ENCODE results near the gene PALD1.

DNA sequence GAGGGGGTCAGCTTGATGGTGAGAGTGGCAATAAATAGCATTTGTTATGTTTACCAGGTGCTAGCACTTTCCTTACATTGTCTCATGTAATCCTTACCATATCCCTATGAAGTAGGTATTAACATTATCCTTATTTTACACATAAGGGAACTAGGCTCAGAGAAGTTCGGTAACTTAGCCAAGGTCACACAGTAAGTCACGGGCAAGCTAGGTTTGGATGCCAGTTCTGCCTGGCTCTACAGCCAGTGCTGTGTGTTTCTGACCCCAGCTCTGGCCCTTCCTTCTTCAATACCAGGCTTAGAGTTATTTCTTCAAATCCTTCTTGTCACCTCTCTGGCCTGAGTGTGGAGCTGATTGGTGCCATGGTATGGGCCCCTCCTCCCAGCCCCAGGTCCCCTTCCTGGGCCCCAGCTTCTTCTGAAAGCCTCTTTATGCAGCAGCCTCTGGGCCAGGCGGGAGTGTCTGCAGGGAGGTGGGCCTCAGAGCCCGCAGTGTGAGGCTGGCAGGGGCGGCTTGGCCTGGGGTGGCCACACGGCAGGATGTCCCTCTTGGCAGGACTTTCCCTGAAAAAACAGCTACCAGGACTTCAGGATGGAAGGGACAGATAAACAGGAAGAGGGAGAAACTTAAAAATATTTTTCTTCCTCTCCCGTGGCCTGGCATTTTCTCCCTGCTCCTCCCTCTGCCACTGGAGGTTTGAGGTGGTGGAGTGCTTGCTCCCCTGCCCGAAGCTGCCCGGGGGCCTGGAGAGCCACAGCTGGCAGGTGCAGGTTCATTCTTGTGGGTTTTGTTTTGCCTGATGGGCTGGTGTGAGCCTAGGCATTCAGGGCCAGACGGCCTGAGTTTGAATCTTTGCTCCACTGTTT is 20.6 kb downstream of the PALD1 start:
- TF ChIP-seq NRF1 (IDR thresholded peaks at IDR 0.05; ENCODE audit: low read depth, low read length), result no peak
- TF ChIP-seq EZH2phosphoT487 (IDR thresholded peaks at IDR 0.05; ENCODE audit: borderline replicate concordance, low read depth), result no peak
- TF ChIP-seq, protein P1, sequence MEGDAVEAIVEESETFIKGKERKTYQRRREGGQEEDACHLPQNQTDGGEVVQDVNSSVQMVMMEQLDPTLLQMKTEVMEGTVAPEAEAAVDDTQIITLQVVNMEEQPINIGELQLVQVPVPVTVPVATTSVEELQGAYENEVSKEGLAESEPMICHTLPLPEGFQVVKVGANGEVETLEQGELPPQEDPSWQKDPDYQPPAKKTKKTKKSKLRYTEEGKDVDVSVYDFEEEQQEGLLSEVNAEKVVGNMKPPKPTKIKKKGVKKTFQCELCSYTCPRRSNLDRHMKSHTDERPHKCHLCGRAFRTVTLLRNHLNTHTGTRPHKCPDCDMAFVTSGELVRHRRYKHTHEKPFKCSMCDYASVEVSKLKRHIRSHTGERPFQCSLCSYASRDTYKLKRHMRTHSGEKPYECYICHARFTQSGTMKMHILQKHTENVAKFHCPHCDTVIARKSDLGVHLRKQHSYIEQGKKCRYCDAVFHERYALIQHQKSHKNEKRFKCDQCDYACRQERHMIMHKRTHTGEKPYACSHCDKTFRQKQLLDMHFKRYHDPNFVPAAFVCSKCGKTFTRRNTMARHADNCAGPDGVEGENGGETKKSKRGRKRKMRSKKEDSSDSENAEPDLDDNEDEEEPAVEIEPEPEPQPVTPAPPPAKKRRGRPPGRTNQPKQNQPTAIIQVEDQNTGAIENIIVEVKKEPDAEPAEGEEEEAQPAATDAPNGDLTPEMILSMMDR (IDR thresholded peaks at IDR 0.05), result no peak
- TF ChIP-seq, protein P2, sequence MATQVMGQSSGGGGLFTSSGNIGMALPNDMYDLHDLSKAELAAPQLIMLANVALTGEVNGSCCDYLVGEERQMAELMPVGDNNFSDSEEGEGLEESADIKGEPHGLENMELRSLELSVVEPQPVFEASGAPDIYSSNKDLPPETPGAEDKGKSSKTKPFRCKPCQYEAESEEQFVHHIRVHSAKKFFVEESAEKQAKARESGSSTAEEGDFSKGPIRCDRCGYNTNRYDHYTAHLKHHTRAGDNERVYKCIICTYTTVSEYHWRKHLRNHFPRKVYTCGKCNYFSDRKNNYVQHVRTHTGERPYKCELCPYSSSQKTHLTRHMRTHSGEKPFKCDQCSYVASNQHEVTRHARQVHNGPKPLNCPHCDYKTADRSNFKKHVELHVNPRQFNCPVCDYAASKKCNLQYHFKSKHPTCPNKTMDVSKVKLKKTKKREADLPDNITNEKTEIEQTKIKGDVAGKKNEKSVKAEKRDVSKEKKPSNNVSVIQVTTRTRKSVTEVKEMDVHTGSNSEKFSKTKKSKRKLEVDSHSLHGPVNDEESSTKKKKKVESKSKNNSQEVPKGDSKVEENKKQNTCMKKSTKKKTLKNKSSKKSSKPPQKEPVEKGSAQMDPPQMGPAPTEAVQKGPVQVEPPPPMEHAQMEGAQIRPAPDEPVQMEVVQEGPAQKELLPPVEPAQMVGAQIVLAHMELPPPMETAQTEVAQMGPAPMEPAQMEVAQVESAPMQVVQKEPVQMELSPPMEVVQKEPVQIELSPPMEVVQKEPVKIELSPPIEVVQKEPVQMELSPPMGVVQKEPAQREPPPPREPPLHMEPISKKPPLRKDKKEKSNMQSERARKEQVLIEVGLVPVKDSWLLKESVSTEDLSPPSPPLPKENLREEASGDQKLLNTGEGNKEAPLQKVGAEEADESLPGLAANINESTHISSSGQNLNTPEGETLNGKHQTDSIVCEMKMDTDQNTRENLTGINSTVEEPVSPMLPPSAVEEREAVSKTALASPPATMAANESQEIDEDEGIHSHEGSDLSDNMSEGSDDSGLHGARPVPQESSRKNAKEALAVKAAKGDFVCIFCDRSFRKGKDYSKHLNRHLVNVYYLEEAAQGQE (IDR thresholded peaks at IDR 0.05; ENCODE audit: low read depth, low read length), result no peak
- TF ChIP-seq EP300 (IDR thresholded peaks at IDR 0.05; ENCODE audit: borderline replicate concordance in 1 of 2, low read depth in 1 of 2, low read length in 1 of 2), result no peak
- TF ChIP-seq FOSL2 (IDR thresholded peaks at IDR 0.05; ENCODE audit: borderline replicate concordance, low read depth), result no peak

All from SK-N-SH (cell line).